AML-193 (cell line): ENCODE results near the gene PNMA8C.
"Not testable (repeated sequence)": the region's sequence is repeated elsewhere in the genome, so short reads cannot be mapped to it uniquely, and the experiment has no call there.

Experiments used
- DNase-seq, 2 experiments: peaks; one replicate each; lab custom pipeline; 2025; lab: John Stamatoyannopoulos, UW

PNMA8C gene

GRCh38 chr19:46411088-46411924 is 17.4 kb downstream of the PNMA8C start:
- no peak for DNase-seq

DNA sequence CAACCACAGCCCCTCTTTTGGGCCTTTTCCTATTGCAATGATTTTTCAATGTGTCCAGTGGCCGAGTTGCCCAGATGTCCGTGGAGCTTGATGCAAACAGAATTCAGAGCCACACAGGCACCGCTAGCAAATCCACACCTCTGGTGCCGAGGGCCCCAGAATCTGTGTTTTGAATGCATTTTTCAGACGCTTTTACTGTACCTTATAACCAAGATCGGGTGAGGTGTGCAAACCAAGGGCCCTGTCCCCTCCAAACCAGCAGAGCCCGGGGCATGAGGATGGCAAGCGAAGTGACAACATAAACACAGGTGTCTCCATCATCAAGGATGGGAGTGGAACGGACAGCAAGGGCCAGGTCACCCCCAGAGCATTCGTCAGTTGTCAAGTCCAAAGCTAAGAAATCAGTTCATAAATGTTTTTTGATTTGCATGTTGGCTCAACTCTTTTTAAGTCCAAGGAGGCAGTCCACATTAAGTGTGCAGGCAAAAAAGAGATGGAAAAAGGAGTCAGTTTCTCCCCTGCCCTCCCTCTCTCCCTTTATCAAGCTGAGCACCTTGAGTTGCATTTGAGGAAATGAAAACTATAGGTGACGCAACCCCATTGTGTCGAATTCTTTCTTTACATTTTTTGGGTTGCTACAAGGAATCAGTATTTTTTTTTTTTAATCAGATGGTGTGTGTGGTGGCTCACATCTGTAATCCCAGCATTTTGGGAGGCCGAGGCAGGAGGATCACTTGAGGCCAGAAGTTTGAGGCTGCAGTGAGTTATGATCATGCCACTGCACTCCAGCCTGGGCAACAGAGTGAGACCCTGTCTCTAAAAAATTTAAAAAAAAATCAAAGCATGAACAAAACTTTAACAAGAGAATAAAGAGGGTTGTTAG is 18.3 kb downstream of the PNMA8C start:
- no peak for DNase-seq

DNA sequence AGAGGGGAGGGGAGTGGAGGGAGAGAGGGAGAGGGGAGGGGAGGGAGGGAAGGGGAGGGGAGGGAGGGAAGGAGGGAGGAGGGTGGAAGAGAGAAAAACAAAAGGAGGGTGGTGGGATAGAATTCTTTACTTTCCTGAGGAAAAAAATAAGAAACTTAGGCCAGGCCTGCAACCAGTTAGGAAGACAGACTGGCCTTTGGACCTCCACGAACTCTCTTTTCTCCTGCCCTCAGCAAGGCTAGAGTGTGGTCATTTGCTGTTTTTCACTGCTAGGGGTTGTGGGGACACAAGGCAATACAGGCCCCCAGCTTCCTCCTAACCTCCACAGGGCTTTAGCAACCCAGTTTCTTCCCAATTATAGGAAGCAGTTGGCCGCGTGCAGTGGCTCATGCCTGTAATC is 19.5 kb downstream of the PNMA8C start:
- no peak for DNase-seq

GRCh38 chr19:46408664-46409039 is 20.1 kb downstream of the PNMA8C start:
- DNase-seq: no peak

DNA sequence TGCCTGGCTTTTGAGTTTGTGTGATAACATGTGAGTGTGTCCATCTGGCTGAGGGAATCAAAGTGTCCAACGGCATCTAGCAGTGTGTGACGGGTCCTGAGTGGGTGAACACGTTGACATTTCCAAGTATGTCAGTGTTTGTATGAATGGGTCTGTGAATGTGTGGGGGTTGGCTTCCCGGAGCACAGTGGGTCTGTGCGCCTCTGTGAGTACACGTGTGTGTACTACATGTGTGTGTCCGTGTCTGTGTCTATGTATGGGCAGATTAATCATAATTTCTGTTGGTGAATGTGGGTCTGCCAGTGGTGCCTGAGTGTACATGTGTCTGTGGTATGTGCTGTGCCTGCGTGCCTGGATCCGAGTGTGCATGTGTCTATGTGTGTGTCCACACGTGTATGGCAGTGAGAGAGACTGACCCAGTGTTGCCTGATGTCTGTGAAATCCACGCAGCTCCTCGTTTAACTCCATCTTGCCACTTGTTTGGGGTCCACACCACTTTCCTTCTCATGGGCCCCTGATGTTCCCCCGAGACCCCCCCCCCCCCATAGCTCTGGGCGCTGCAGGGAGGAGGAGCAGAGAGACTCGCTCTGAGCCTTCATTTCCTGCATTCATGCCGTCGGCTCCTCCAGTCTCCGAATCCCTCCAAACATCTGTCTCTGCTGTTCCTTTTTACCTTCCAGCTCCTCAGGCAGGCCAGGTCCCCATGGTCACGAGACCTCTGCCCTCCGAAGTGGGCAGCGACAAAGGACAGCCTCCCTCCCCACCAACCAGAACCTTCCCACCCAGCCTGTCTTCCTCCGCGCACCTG is 20.7 kb downstream of the PNMA8C start:
- no peak for DNase-seq

DNA sequence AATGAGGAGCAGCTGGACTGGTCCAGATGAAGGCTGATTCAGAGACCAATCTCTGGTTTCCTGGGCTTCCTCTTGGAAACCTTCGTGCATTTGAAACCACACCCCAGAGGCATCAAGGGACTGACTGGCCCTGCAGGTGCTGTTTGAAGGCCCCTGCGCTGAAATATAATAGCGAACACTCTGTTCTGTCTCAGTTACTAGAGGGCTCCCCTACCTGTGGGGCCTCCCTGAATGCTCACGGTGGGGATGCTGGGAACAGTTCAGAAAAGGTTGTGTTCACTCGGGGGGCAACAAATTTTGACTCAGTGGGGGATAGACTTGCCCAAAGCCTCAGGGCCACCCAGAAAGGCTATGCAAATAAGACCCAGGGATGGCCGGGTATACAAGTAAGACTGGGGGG is 21.8 kb downstream of the PNMA8C start:
- DNase-seq: no peak

- no peak for DNase-seq
Observed at GRCh38 chr19:46404753-46405468, 23.8 kb downstream of the PNMA8C start.

GRCh38 chr19:46404055-46404752 is 24.5 kb downstream of the PNMA8C start:
- no peak for DNase-seq

DNA sequence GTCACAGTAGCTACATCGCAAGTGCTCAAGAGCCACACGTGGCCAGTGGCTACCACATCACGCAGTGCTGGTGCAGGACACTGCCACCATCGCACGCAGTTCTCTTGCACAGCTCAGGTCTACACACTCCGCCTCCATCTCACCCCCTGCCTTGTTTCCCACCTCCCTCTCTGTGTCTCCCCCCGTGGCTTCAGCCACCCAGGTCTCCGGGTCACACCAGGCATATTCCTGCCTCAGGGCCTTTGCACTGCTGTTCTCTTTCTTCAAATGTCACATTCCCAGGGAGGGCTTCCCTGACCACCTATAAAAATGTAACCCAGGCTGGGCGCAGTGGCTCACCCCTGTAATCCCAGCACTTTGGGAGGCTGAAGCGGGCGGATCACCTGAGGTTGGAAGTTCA is 26.0 kb downstream of the PNMA8C start:
- DNase-seq: no peak

DNA sequence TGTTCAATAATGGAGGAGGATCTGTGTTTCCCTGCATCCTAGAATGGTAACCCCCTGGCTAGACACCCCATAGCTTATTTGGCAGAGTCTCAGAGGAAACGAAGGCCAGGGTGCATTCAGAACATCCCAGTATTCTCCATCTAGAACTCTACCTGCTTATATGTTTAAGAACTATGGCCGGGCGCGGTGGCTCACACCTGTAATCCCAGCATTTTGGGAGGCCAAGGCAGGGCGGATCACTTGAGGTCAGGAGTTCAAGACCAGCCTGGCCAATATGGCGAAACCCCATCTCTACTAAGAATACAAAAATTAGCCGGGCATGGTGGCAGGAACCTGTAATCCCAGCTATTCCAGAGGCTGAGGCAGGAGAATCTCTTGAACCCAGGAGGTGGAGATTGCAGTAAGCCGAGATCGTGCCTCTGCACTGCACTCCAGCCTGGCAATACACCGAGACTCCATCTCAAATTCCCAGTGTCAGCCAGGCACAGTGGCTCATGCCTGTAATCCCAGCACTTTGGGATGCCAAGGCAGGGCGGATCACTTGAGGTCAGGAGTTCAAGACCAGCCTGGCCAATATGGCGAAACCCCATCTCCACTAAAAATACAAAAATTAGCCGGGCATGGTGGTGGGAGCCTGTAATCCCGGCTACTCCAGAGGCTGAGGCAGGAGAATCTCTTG is 30.8 kb downstream of the PNMA8C start:
- not testable (repeated sequence) for DNase-seq

DNA sequence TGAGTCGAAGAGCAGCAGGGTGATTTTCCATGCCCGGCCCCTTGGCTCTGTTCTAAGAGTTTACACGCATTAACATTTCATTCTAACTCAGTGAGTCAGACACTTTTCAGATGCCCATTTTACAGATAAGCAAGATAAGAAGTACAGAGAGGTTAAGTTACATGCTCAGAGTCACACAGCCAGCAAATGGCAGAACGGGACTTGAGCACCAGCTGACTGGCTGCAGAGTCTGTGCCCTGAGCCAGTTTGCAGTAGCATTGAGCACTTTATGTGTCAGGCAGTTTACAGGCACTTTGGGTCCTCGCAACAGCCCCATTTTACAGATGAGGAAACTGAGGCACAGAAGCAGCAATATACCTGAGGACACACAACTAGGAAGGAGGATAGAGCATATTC is 34.3 kb downstream of the PNMA8C start:
- no peak for DNase-seq

DNA sequence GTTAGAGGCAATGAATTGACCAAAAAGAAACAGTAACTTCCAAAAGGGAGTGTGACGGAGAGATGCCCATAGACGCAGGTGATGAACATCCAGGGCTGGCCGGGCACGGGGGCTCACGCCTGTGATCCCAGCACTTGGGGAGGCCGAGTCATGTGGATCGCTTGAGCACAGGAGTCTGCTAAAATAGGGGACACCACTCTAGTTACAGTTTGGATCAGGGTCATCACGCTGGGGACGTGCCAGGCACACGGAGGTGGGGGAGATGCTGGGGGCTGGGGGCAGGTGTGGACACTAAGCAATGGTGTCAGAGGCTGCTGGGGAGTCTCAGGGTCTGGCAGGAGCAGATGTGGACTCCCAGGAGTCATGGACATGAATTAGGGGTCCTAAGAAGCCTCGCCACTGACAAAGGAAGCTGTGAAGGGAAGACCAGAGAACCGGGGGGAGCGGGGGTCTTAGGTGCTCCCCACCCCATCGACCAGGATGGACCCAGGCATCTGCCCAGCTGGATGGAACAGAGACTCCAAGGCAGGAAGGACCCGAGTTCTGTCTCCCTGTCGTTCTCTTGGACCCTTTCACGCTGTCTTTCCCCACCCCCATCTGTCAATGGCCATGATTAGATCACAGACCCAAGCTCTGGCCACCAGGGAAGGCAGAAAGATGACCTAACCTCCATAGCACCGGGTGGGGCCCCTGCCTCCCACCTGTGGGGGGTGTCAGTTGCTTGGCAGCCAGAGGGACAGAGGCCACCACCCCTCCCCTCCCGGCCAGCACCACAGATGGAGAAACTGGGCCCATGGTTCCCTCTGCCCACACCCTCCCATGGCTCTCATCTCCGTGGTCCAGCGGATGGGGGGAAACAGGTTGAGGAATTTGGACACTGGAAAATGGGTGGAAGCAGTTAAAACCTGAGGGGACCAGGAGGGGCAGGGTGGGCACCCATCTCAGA is 35.0 kb downstream of the PNMA8C start:
- DNase-seq: no peak

DNA sequence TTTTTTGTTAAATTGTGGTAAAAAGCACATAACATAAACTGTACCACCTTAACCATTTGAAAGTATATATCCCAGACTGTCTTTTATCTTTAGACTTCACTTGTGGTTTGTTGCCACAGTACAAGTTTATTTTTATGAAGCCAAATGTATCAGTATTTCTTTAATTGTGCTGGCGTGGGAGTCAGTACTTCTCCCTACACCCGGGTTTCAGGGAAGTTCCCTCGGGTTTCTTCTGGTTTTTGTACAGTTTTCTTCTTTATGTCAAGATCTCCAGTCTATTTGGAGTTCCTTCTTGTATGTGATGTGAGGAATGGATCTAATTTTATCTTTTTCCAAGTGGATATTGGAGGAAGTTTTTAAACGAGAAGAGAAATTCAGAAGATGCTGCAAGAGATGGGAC is 35.9 kb downstream of the PNMA8C start:
- DNase-seq: no peak

DNA sequence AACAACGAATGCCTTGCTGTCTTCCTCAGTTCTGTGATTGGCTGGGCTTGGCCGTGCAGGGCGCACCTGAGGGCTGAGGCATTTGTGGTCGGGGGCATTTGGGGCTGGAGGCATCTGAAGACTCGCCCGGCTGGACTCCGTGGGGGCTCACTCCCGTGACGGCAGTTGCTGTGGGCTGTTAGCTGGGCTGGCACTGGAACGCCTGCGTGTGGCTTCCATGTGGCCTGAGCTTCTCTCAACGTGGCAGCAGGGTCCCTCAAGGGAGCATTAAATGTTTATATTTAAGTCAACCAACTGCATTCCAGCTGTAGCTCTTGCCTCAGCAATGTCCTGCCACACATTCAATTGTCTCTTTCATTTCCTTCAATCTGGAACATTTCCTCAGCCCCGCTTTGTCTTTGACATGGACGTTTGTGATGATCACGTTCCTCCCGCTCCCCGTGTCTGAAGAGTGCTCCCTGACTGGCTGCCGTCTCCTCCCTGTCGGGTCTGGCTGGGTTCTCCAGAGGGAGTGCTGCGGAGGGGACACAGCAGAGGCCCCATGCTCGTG is 36.4 kb downstream of the PNMA8C start:
- DNase-seq: no peak

DNA sequence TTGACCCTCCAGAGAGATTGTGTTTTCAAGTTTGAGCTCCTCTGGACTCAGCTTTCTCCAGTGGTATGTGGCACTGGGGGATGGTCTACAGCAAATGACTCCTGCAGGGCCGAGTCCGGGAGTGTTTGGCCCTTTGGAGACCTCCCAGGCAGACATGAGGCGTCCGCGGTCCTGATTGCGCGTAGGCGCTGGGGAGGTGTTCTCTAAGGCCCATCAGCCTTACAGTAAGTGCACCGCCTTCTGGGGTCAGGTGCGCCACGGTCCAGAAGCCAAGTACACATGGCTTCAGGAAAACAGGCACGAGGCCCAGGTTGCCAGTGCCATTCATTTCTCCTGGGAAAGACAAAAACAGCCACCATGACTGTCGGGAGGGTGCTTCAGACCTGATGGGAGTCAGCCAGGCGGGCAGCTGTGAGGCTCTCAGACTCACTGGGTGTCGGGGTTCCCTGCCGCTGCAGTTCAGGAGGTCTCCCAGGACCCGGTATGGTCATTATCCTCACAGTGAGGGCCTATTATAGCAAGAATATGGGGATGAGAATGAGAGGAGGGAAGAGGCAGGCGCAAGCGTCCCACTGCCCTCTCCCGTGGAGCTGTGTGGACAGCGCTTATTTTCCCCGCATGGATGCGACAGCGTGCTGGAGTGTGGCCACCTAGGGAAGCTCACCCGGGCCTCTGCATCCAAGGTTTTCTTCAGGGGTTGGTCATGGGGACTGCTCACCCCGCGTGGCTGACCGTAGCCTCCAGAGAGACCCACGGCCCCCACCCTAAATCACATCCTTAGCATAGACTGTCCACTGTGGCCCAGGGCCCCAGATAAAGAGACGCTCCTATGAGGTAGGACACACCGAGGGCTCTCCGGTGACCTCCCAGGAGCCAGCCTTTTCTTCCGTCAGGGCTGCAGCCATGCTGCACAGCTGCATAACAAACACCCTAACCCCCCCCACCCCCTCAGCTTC is 37.2 kb downstream of the PNMA8C start:
- no peak for DNase-seq

- DNase-seq: no peak
Observed at GRCh38 chr19:46390866-46391265, 37.9 kb downstream of the PNMA8C start.

DNA sequence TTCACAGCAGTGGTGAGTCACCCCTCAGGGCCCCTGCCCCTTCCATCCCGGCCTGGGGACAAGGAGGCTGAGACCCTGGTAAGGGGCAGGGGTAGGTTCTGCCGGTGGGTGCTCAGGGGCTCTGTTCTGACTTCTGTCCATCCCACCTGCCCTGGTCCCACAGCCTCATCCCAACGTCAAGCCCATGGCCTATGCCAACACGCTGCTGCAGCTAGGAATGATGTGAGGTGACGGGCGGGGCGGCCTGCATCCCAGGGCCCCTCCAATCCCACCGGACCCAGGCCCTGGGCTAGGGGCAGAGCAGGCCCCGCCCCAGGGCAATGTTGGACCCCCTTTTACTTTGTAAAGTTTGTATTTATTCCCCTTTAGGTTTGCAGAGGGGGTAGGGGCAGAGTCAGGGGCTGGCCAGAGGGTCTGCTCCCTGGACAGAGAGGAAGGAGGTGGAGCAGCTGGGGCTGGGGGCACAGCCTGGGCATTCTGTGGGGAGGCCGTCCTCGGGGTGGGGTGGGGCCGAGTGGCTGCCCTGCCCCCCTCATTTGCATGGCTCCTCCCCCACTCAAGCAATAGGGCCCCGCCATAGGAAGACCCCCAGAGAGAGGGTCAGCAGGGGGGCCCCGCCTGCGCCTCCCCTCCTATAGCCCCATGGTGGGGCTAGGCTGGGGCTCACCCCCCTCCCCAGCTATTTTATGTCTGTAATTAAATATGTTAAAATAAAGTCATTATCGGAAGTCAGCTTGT is 38.4 kb downstream of the PNMA8C start:
- no peak for DNase-seq
